GM23248 (cell line): ENCODE results near the gene CA12. TPM values are rescaled to one million over a fixed set of nuclear protein-coding genes. Genes with fewer than 3 reads are reported as not detected.

Experiments
- DNase-seq: peaks from one replicate; pipeline ENCODE4 v3.0.0-alpha.2; 2015
- H2AFZ ChIP-seq: fragments of 200-600 bp; sonication (generic); 2 replicates; pipeline ENCODE4 v1.6.1; 2016; ENCODE audit warnings: antibody characterized with exemption
- H3F3A ChIP-seq: fragments of 200-600 bp; sonication (generic); 2 replicates; pipeline ENCODE4 v1.6.1; 2016; ENCODE audit warnings: mild to moderate bottlenecking, antibody characterized with exemption, mixed run types; ENCODE audit not compliant: insufficient read depth
- H3K27ac ChIP-seq: fragments of 200-600 bp; sonication (generic); 2 replicates; pipeline ENCODE4 v1.5.1; 2016; ENCODE audit warnings: mild to moderate bottlenecking
- H3K27me3 ChIP-seq: fragments of 200-600 bp; sonication (generic); replicated peaks from 2 replicates; pipeline ENCODE4 v1.6.1; 2016; ENCODE audit warnings: mild to moderate bottlenecking; ENCODE audit not compliant: insufficient read depth
- H3K36me3 ChIP-seq: fragments of 200-600 bp; sonication (generic); 2 replicates; pipeline ENCODE4 v1.6.1; 2016; ENCODE audit warnings: low read depth, mild to moderate bottlenecking
- H3K4me1 ChIP-seq: fragments of 200-600 bp; sonication (generic); 2 replicates; pipeline ENCODE4 v1.6.1; 2016; ENCODE audit warnings: mild to moderate bottlenecking; ENCODE audit not compliant: insufficient read depth
- H3K4me2 ChIP-seq: fragments of 200-600 bp; sonication (generic); one replicate; pipeline ENCODE4 v1.6.1; 2016; ENCODE audit warnings: mild to moderate bottlenecking; ENCODE audit not compliant: unreplicated experiment
- H3K4me3 ChIP-seq: fragments of 200-600 bp; sonication (generic); 2 replicates; pipeline ENCODE4 v1.5.1; 2016; ENCODE audit warnings: mild to moderate bottlenecking
- H3K79me2 ChIP-seq: fragments of 200-600 bp; sonication (generic); 2 replicates; pipeline ENCODE4 v1.6.1; 2016; ENCODE audit warnings: mild to moderate bottlenecking; ENCODE audit not compliant: insufficient read depth
- H3K9ac ChIP-seq: fragments of 200-600 bp; sonication (generic); 2 replicates; pipeline ENCODE4 v1.6.1; 2016; ENCODE audit warnings: mild to moderate bottlenecking
- H3K9me2 ChIP-seq: fragments of 200-600 bp; sonication (generic); 2 replicates; pipeline ENCODE4 v1.6.1; 2016; ENCODE audit warnings: mixed run types, mild to moderate bottlenecking, moderate library complexity; ENCODE audit not compliant: insufficient read depth
- H3K9me3 ChIP-seq: fragments of 200-600 bp; sonication (generic); one replicate; pipeline ENCODE4 v1.6.1; 2017; ENCODE audit warnings: low read depth
- H4K20me1 ChIP-seq: fragments of 200-600 bp; sonication (generic); 2 replicates; pipeline ENCODE4 v1.6.0; 2016; ENCODE audit not compliant: insufficient read depth
- EZH2 ChIP-seq: fragments of 200-600 bp; sonication (generic); IDR thresholded peaks from 2 replicates; pipeline ENCODE4 v1.6.1; 2018; ENCODE audit warnings: antibody characterized with exemption, mild to moderate bottlenecking; ENCODE audit not compliant: insufficient read depth, poor library complexity, severe bottlenecking
- EZH2phosphoT487 ChIP-seq: fragments of 200-600 bp; sonication (generic); IDR thresholded peaks from 2 replicates; pipeline ENCODE4 v1.6.1; 2018; ENCODE audit warnings: antibody characterized with exemption, moderate library complexity, mild to moderate bottlenecking, low read depth; ENCODE audit not compliant: insufficient read depth
- WGBS, 2 experiments: methylation state at CpG; one replicate each; pipeline ENCODE4 v1.1.6; 2015 to 2017; ENCODE audit warnings: low lambda C conversion rate in 2 of 2, low coverage in 1 of 2; ENCODE audit errors: missing lambda C conversion rate in 2 of 2; 5-methylcytosine and 5-hydroxymethylcytosine counted together
- in situ Hi-C: fragments of 300-500 bp; cut with MboI; formaldehyde crosslinking; loops from 2 replicates; pipeline ENCODE4 v1.15.0; 2020
- polyA plus RNA-seq: library from polyadenylated mRNA; unstranded; fragments of >200 nt; fragmentation: Nextera tagmentation; extraction: Ambion mirVana; gene quantifications from 2 replicates; pipeline ENCODE4 v1.2.1, GENCODE V29; 2016
- total RNA-seq: library from RNA; depleted of rRNA; stranded (reverse); fragments of >200 nt; shearing (Covaris generic); gene quantifications from 2 replicates; pipeline ENCODE4 v1.2.3, GENCODE V29; 2014

Gene CA12
- total and polyA plus RNA-seq, 2 experiments from 2014 or later: 41.8 to 42.1 TPM

- Histone ChIP-seq H3K27ac (no peak overlapping the region), H4K20me1 (no peaks in the 10 kb centered on the region), H3K9me2 (no peaks in the 10 kb centered on the region), H3K4me3 (no peak overlapping the region), H3K9me3 (no peaks in the 10 kb centered on the region), H3K9ac (no peak overlapping the region), H3K79me2 (peaks cover 33% of the 10 kb centered on the region), H3K4me2 (peak overlapping the region; percentile 18), H3F3A (0 out of 2 replicates have a peak, but pooled peaks cover 5% of the 10 kb centered on the region), H2AFZ (no peak overlapping the region), H3K36me3 (no peaks in the 10 kb centered on the region), H3K4me1 (peaks cover 20% of the 10 kb centered on the region), H3K27me3 (no peaks in the 10 kb centered on the region)
- 83 to 89% methylated on average over 10 of the region's 10 CpGs for WGBS, 2 experiments
- TF ChIP-seq EZH2 (no peak), EZH2phosphoT487 (no peak)
- in situ Hi-C loops: no loop called here
- peak; percentile 45 for DNase-seq
Observed at GRCh38 chr15:63382966-63383710, 1.5 kb upstream of the CA12 start.

GRCh38 chr15:63380808-63381282 is 801 bp downstream of the CA12 start:
- peaks cover 47% of the 10 kb centered on the region for H3K79me2 ChIP-seq
- no peaks in the 10 kb centered on the region for H3K27me3 ChIP-seq
- TF ChIP-seq EZH2: no peak
- peak; percentile 50 for DNase-seq
- peaks cover 23% of the 10 kb centered on the region for H3F3A ChIP-seq
- H2AFZ ChIP-seq: peak overlapping the region; percentile 95
- in situ Hi-C loops: no loop called here
- WGBS, 2 experiments: 2% methylated on average over 14 of the region's 14 CpGs
- H4K20me1 ChIP-seq: no peaks in the 10 kb centered on the region
- no peaks in the 10 kb centered on the region for H3K9me2 ChIP-seq
- peak overlapping the region; percentile 96 for H3K4me2 ChIP-seq
- H3K9ac ChIP-seq: peak overlapping the region; percentile 82
- H3K9me3 ChIP-seq: no peaks in the 10 kb centered on the region
- peak overlapping the region; percentile 94 for H3K4me3 ChIP-seq
- H3K4me1 ChIP-seq: peaks cover 22% of the 10 kb centered on the region
- H3K36me3 ChIP-seq: no peaks in the 10 kb centered on the region
- H3K27ac ChIP-seq: peak overlapping the region; percentile 31

GRCh38 chr15:63380151-63380807 is 1.4 kb downstream of the CA12 start:
- Histone ChIP-seq H3K9me2 (no peaks in the 10 kb centered on the region), H3K4me3 (peak overlapping the region; percentile 94), H4K20me1 (no peaks in the 10 kb centered on the region), H3K36me3 (no peaks in the 10 kb centered on the region), H3K9ac (peak overlapping the region; percentile 82), H3K79me2 (peaks cover 47% of the 10 kb centered on the region), H3K4me1 (peaks cover 28% of the 10 kb centered on the region), H3K9me3 (no peaks in the 10 kb centered on the region), H3K4me2 (peak overlapping the region; percentile 96), H2AFZ (peak overlapping the region; percentile 95), H3K27me3 (no peaks in the 10 kb centered on the region), H3F3A (peaks cover 29% of the 10 kb centered on the region), H3K27ac (peak overlapping the region; percentile 6; the same call in 1 of the 2 replicates)
- TF ChIP-seq EZH2: no peak
- TF ChIP-seq EZH2phosphoT487: no peak
- 24 to 28% methylated on average over 5 of the region's 5 CpGs for WGBS, 2 experiments
- in situ Hi-C loops: no loop called here
- DNase-seq: peak; percentile 47

- H3F3A ChIP-seq: peaks cover 36% of the 10 kb centered on the region
- peak overlapping the region; percentile 95 for H2AFZ ChIP-seq
- H4K20me1 ChIP-seq: no peaks in the 10 kb centered on the region
- 83 to 97% methylated on average over 2 of the region's 2 CpGs for WGBS, 2 experiments
- H3K27ac ChIP-seq: peak overlapping the region; percentile 6; the same call in 1 of the 2 replicates
- peak overlapping the region; percentile 96 for H3K4me2 ChIP-seq
- no peaks in the 10 kb centered on the region for H3K36me3 ChIP-seq
- DNase-seq: peak; percentile 17
- H3K4me3 ChIP-seq: peak overlapping the region; percentile 94
- in situ Hi-C loops: no loop called here
- peak overlapping the region; percentile 82 for H3K9ac ChIP-seq
- H3K27me3 ChIP-seq: no peaks in the 10 kb centered on the region
- TF ChIP-seq EZH2: no peak
- TF ChIP-seq EZH2phosphoT487: no peak
- no peaks in the 10 kb centered on the region for H3K9me3 ChIP-seq
- H3K79me2 ChIP-seq: peaks cover 47% of the 10 kb centered on the region
- H3K4me1 ChIP-seq: peaks cover 34% of the 10 kb centered on the region
- H3K9me2 ChIP-seq: no peaks in the 10 kb centered on the region
Observed at GRCh38 chr15:63379492-63380150, 2.0 kb downstream of the CA12 start.
